ENCODE data around the gene RAVER2.

Gene RAVER2

DNA sequence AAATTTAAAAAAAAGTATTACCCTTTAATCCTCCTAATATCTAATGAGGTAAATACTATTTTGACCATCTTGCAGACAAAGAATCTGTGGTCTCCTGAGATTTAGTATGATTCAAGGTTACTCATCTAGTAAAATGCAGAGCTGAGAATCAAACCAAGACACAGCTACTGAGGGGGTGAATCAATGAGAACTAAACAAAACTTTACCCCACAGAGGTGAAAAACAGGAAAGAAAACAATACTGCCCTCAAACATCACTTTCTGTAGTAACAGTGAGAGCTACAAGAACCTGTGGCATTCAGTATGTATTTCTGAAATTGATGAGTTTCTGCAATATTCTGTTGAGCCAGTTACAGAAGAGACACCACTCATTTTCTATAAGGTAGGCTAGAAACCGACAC is 136.4 kb downstream of the RAVER2 start:
- peak; percentile 61 for DNase-seq

All from EL (cell line).